ENCODE data around the gene CNOT6.

CNOT6 gene

GRCh38 chr5:180553530-180553929 is 59.4 kb downstream of the CNOT6 start:
- Histone ChIP-seq H3K9me3 (no peaks in the 10 kb centered on the region), H3K4me1 (ENCODE audit: control insufficient read depth in 1 of 2, insufficient read depth in 1 of 2, low read depth in 1 of 2, low read length in 1 of 2) (no peaks in the 10 kb centered on the region), H3K27me3 (no peaks in the 10 kb centered on the region), H3K36me3 (peaks cover 48% of the 10 kb centered on the region), H3K4me3 (ENCODE audit: low read depth in 1 of 2, low read length in 1 of 2) (no peak overlapping the region), H3K27ac (no peak overlapping the region)
- TF ChIP-seq CTCF (IDR thresholded peaks at IDR 0.05) = no peak

- Histone ChIP-seq H3K4me3 (ENCODE audit: low read depth in 1 of 2, low read length in 1 of 2) (no peak overlapping the region), H3K36me3 (peaks cover 41% of the 10 kb centered on the region), H3K27me3 (no peaks in the 10 kb centered on the region), H3K27ac (no peak overlapping the region), H3K4me1 (ENCODE audit: control insufficient read depth in 1 of 2, insufficient read depth in 1 of 2, low read depth in 1 of 2, low read length in 1 of 2) (no peaks in the 10 kb centered on the region), H3K9me3 (no peaks in the 10 kb centered on the region)
- TF ChIP-seq CTCF (IDR thresholded peaks at IDR 0.05) = no peak
Observed at GRCh38 chr5:180555168-180555921, 61.2 kb downstream of the CNOT6 start.

GRCh38 chr5:180557217-180557809 is 63.1 kb downstream of the CNOT6 start:
- no peak overlapping the region for H3K4me3 ChIP-seq (ENCODE audit: low read depth in 1 of 2, low read length in 1 of 2)
- H3K4me1 ChIP-seq (ENCODE audit: control insufficient read depth in 1 of 2, insufficient read depth in 1 of 2, low read depth in 1 of 2, low read length in 1 of 2) = no peaks in the 10 kb centered on the region
- no peak overlapping the region for H3K27ac ChIP-seq
- H3K9me3 ChIP-seq = no peaks in the 10 kb centered on the region
- H3K36me3 ChIP-seq = peaks cover 29% of the 10 kb centered on the region
- TF ChIP-seq CTCF (IDR thresholded peaks at IDR 0.05) = no peak
- no peaks in the 10 kb centered on the region for H3K27me3 ChIP-seq

GRCh38 chr5:180558232-180558631 is 64.1 kb downstream of the CNOT6 start:
- peaks cover 34% of the 10 kb centered on the region for H3K36me3 ChIP-seq
- TF ChIP-seq CTCF (IDR thresholded peaks at IDR 0.05) = no peak
- H3K4me1 ChIP-seq (ENCODE audit: control insufficient read depth in 1 of 2, insufficient read depth in 1 of 2, low read depth in 1 of 2, low read length in 1 of 2) = no peaks in the 10 kb centered on the region
- no peaks in the 10 kb centered on the region for H3K9me3 ChIP-seq
- no peaks in the 10 kb centered on the region for H3K27me3 ChIP-seq
- no peak overlapping the region for H3K4me3 ChIP-seq (ENCODE audit: low read depth in 1 of 2, low read length in 1 of 2)
- H3K27ac ChIP-seq = no peak overlapping the region

DNA sequence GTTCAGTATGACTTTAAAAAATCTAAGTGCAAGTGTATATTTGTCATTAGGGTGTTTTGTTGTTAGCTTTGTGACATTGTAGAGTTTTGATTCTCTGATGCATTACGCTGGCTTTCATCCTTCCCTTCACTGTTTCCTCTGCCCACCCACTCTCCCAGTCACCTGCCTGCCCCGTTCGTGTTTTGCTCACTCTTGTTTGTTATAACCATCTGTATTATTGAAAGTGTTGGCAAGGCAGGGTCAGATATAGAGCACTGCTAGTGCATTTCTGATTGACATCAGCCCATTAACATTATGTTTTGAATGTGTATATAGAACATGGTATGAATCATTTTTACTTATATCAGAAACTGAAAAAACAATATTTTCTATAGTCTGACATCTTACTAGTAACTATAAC is 69.8 kb downstream of the CNOT6 start:
- TF ChIP-seq CTCF (IDR thresholded peaks at IDR 0.05) = no peak
- no peaks in the 10 kb centered on the region for H3K27me3 ChIP-seq
- no peak overlapping the region for H3K27ac ChIP-seq
- H3K9me3 ChIP-seq = no peaks in the 10 kb centered on the region
- peaks cover 58% of the 10 kb centered on the region for H3K36me3 ChIP-seq
- H3K4me1 ChIP-seq (ENCODE audit: control insufficient read depth in 1 of 2, insufficient read depth in 1 of 2, low read depth in 1 of 2, low read length in 1 of 2) = no peaks in the 10 kb centered on the region
- H3K4me3 ChIP-seq (ENCODE audit: low read depth in 1 of 2, low read length in 1 of 2) = no peak overlapping the region

Data from neutrophil (primary cell).